HFFc6 (cell line): ENCODE measurements around the gene STIM1. TPM values are rescaled to one million over a fixed set of nuclear protein-coding genes. Genes with fewer than 3 reads are reported as not detected.
A peak's percentile ranks its signal among the peaks of the same experiment; 100 is the strongest.

Experiments used
- DNase-seq: peaks from one replicate; pipeline ENCODE4 v3.0.0-alpha.2; 2018
- H3K27ac Mint-ChIP-seq: 2 replicates; pipeline ENCODE4 v1.8.0; 2020; ENCODE audit warnings: mild to moderate bottlenecking, mixed read lengths
- H3K27me3 Mint-ChIP-seq: 2 replicates; pipeline ENCODE4 v1.8.0; 2021; ENCODE audit warnings: mild to moderate bottlenecking, moderate library complexity, mixed read lengths; ENCODE audit not compliant: insufficient read depth
- H3K36me3 Mint-ChIP-seq: 2 replicates; pipeline ENCODE4 v1.8.0; 2021; ENCODE audit warnings: low read depth, mixed read lengths
- H3K4me1 Mint-ChIP-seq: 2 replicates; pipeline ENCODE4 v1.8.0; 2020; ENCODE audit warnings: low read depth, mixed read lengths
- H3K4me3 Mint-ChIP-seq: 2 replicates; pipeline ENCODE4 v1.8.0; 2020; ENCODE audit warnings: mild to moderate bottlenecking, moderate library complexity, mixed read lengths
- H3K9me3 Mint-ChIP-seq: 2 replicates; pipeline ENCODE4 v1.8.0; 2020; ENCODE audit warnings: mild to moderate bottlenecking, mixed read lengths
- CTCF ChIP-seq: fragments of 200-600 bp; sonication (generic); IDR thresholded peaks from 2 replicates; pipeline ENCODE4 v1.5.0; 2021; ENCODE audit warnings: antibody characterized with exemption, mild to moderate bottlenecking
- total RNA-seq, 6 experiments: library from RNA; stranded (reverse); fragmentation: NEBNext Ultra II Directional; extraction: Animal tissue kit (Norgen Biotek cat#: 25700); gene quantifications; 2 replicates in 1 of 6; 3 replicates in 5 of 6; pipeline ENCODE4 v1.2.3, GENCODE V29; 2021

The STIM1 gene
- total RNA-seq, 6 experiments from 2014 or later, result 27.6 to 33.1 (median 30.7) TPM

GRCh38 chr11:3820971-3821370 is 34.5 kb upstream of the STIM1 start:
- Mint-ChIP-seq H3K27me3 (no peaks in the 10 kb centered on the region; the same call in 1 of the 2 replicates), H3K36me3 (peaks cover 11% of the 10 kb centered on the region; the same call in 1 of the 2 replicates), H3K4me3 (no peak overlapping the region), H3K4me1 (peaks cover 21% of the 10 kb centered on the region), H3K27ac (no peak overlapping the region), H3K9me3 (no peaks in the 10 kb centered on the region)
- no peak for DNase-seq
- TF ChIP-seq CTCF, result no peak

GRCh38 chr11:3822312-3822711 is 33.2 kb upstream of the STIM1 start:
- no peaks in the 10 kb centered on the region; the same call in 1 of the 2 replicates for H3K27me3 Mint-ChIP-seq
- no peaks in the 10 kb centered on the region for H3K9me3 Mint-ChIP-seq
- DNase-seq, result no peak
- no peak overlapping the region for H3K27ac Mint-ChIP-seq
- TF ChIP-seq CTCF, result no peak
- H3K36me3 Mint-ChIP-seq, result peaks cover 20% of the 10 kb centered on the region; the same call in 1 of the 2 replicates
- no peak overlapping the region for H3K4me3 Mint-ChIP-seq
- peaks cover 18% of the 10 kb centered on the region for H3K4me1 Mint-ChIP-seq

- peaks cover 2% of the 10 kb centered on the region for H3K27me3 Mint-ChIP-seq
- H3K4me3 Mint-ChIP-seq, result no peak overlapping the region
- no peak for TF ChIP-seq CTCF
- DNase-seq, result peak; percentile 75
- H3K36me3 Mint-ChIP-seq, result peaks cover 27% of the 10 kb centered on the region; the same call in 1 of the 2 replicates
- H3K9me3 Mint-ChIP-seq, result no peaks in the 10 kb centered on the region
- peaks cover 18% of the 10 kb centered on the region for H3K4me1 Mint-ChIP-seq
- peak overlapping the region; percentile 42; the same call in 1 of the 2 replicates for H3K27ac Mint-ChIP-seq
Measured at GRCh38 chr11:3823303-3823702, 32.2 kb upstream of the STIM1 start.

GRCh38 chr11:3823762-3824506 is 31.5 kb upstream of the STIM1 start:
- no peak for DNase-seq
- no peak for TF ChIP-seq CTCF
- peaks cover 27% of the 10 kb centered on the region; the same call in 1 of the 2 replicates for H3K36me3 Mint-ChIP-seq
- peaks cover 2% of the 10 kb centered on the region for H3K27me3 Mint-ChIP-seq
- peak overlapping the region; percentile 42; the same call in 1 of the 2 replicates for H3K27ac Mint-ChIP-seq
- H3K9me3 Mint-ChIP-seq, result no peaks in the 10 kb centered on the region
- no peak overlapping the region for H3K4me3 Mint-ChIP-seq
- H3K4me1 Mint-ChIP-seq, result peaks cover 18% of the 10 kb centered on the region

- H3K9me3 Mint-ChIP-seq, result no peaks in the 10 kb centered on the region
- peaks cover 18% of the 10 kb centered on the region for H3K4me1 Mint-ChIP-seq
- H3K36me3 Mint-ChIP-seq, result peaks cover 27% of the 10 kb centered on the region; the same call in 1 of the 2 replicates
- peaks cover 2% of the 10 kb centered on the region for H3K27me3 Mint-ChIP-seq
- H3K4me3 Mint-ChIP-seq, result no peak overlapping the region
- TF ChIP-seq CTCF, result peak; percentile 78
- DNase-seq, result no peak
- no peak overlapping the region for H3K27ac Mint-ChIP-seq
Measured at GRCh38 chr11:3824714-3825472, 30.6 kb upstream of the STIM1 start.
